HepG2 (cell line): ENCODE measurements around the gene HEPACAM. TPM values are rescaled to one million over a fixed set of nuclear protein-coding genes. Genes with fewer than 3 reads are reported as not detected.
A peak's percentile ranks its signal among the peaks of the same experiment; 100 is the strongest.

ENCODE experiments used
- ARID2 ChIP-seq: sonication (generic); formaldehyde crosslinking; IDR thresholded peaks from 2 replicates; pipeline ENCODE4 v1.8.1; 2022; ENCODE audit warnings: mild to moderate bottlenecking, missing genetic modification reagents, borderline replicate concordance
- DPF2 ChIP-seq: sonication (generic); formaldehyde crosslinking; IDR thresholded peaks from 2 replicates; pipeline ENCODE4 v1.4.0; 2020; ENCODE audit warnings: mild to moderate bottlenecking, low read depth, missing genetic modification reagents, borderline replicate concordance
- FOXC1 ChIP-seq: sonication (generic); formaldehyde crosslinking; IDR thresholded peaks from 2 replicates; pipeline ENCODE4 v1.8.0; 2022; ENCODE audit warnings: mild to moderate bottlenecking, missing genetic modification reagents, borderline replicate concordance
- GLI4 ChIP-seq: sonication (generic); formaldehyde crosslinking; IDR thresholded peaks from 2 replicates; pipeline ENCODE4 v1.5.1; 2020; ENCODE audit warnings: missing genetic modification reagents, mild to moderate bottlenecking, moderate library complexity, borderline replicate concordance
- HOXA5 ChIP-seq: sonication (generic); formaldehyde crosslinking; IDR thresholded peaks from 2 replicates; pipeline ENCODE4 v1.4.0; 2020; ENCODE audit warnings: missing genetic modification reagents
- SMC3 ChIP-seq: IDR thresholded peaks from 2 replicates; pipeline ENCODE4 v1.6.1; 2011; ENCODE audit warnings: low read length, improper control_type of control experiment
- SP2 ChIP-seq: sonication (generic); formaldehyde crosslinking; IDR thresholded peaks from 2 replicates; pipeline ENCODE4 v1.5.1; 2020; ENCODE audit warnings: mild to moderate bottlenecking, missing genetic modification reagents
- TBX2 ChIP-seq: sonication (generic); formaldehyde crosslinking; IDR thresholded peaks from 2 replicates; pipeline ENCODE4 v1.5.0; 2020; ENCODE audit warnings: missing genetic modification reagents, mild to moderate bottlenecking, borderline replicate concordance
- ZFP41 ChIP-seq: sonication (generic); formaldehyde crosslinking; IDR thresholded peaks from 2 replicates; pipeline ENCODE4 v1.4.0; 2020; ENCODE audit warnings: mild to moderate bottlenecking, missing genetic modification reagents, borderline replicate concordance
- ZNF20 ChIP-seq: sonication (generic); formaldehyde crosslinking; IDR thresholded peaks from 2 replicates; pipeline ENCODE4 v1.4.0; 2020; ENCODE audit warnings: mild to moderate bottlenecking, moderate library complexity, missing genetic modification reagents
- ZNF407 ChIP-seq: sonication (generic); formaldehyde crosslinking; IDR thresholded peaks from one replicate; pipeline ENCODE4 v1.5.1; 2020; ENCODE audit warnings: mild to moderate bottlenecking, missing genetic modification reagents; ENCODE audit errors: not compliant biosample characterization
- ZNF446 ChIP-seq: sonication (generic); formaldehyde crosslinking; IDR thresholded peaks from 2 replicates; pipeline ENCODE4 v1.5.0; 2020; ENCODE audit warnings: mild to moderate bottlenecking, missing genetic modification reagents
- ZNF484 ChIP-seq: sonication (generic); formaldehyde crosslinking; IDR thresholded peaks from 2 replicates; pipeline ENCODE4 v1.5.1; 2020; ENCODE audit warnings: mild to moderate bottlenecking, low read depth, missing genetic modification reagents, borderline replicate concordance
- ZNF510 ChIP-seq: sonication (generic); formaldehyde crosslinking; IDR thresholded peaks from 2 replicates; pipeline ENCODE4 v1.4.0; 2020; ENCODE audit warnings: low read depth, mild to moderate bottlenecking, missing genetic modification reagents
- polyA plus RNA-seq, 8 experiments: library from polyadenylated mRNA; depleted of rRNA in 3 of 8; stranded (reverse) in 7 of 8; unstranded in 1 of 8; fragments of >200 nt; fragmentation: Illumina TruSeq in 4 of 8; extraction: Trizol in 4 of 8; gene quantifications; 2 replicates each; pipeline versions ENCODE4 v1.2.1 to v1.2.3, GENCODE V29; 2011 to 2016; ENCODE audit warnings: low read depth in 4 of 8, missing spikeins in 1 of 8, mixed read lengths in 1 of 8; ENCODE audit not compliant: insufficient read depth in 1 of 8
- total RNA-seq, 5 experiments: library from RNA; depleted of rRNA; stranded (reverse); fragments of >200 nt; fragmentation: Illumina TruSeq; extraction: Trizol; gene quantifications; 2 replicates each; pipeline ENCODE4 v1.2.3, GENCODE V29; 2016; ENCODE audit warnings: low read depth in 1 of 5
- TF ChIP-seq, protein P1 (sequence below): sonication (generic); formaldehyde crosslinking; IDR thresholded peaks from 2 replicates; pipeline ENCODE4 v1.4.0; 2020; ENCODE audit warnings: mild to moderate bottlenecking, missing genetic modification reagents
- TF ChIP-seq, protein P2 (sequence below): sonication (generic); formaldehyde crosslinking; IDR thresholded peaks from 2 replicates; pipeline ENCODE4 v1.8.0; 2022; ENCODE audit warnings: mild to moderate bottlenecking, missing genetic modification reagents, moderate library complexity
- TF ChIP-seq, protein P3 (sequence below): IDR thresholded peaks from 2 replicates; pipeline ENCODE4 v1.6.1; 2016; ENCODE audit warnings: missing biosample characterization, missing genetic modification reagents, low read depth

HEPACAM gene
- total and polyA plus RNA-seq, 2 of the 13 experiments (the other 11 are each of a cell fraction or from before 2014, with no cell fraction given): 66.9 to 121 TPM

- TF ChIP-seq, protein P1, sequence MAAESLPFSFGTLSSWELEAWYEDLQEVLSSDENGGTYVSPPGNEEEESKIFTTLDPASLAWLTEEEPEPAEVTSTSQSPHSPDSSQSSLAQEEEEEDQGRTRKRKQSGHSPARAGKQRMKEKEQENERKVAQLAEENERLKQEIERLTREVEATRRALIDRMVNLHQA (CRISPR knock-in tag): no peak
- no peak for TF ChIP-seq SP2 (CRISPR knock-in tag)
- TF ChIP-seq, protein P2, sequence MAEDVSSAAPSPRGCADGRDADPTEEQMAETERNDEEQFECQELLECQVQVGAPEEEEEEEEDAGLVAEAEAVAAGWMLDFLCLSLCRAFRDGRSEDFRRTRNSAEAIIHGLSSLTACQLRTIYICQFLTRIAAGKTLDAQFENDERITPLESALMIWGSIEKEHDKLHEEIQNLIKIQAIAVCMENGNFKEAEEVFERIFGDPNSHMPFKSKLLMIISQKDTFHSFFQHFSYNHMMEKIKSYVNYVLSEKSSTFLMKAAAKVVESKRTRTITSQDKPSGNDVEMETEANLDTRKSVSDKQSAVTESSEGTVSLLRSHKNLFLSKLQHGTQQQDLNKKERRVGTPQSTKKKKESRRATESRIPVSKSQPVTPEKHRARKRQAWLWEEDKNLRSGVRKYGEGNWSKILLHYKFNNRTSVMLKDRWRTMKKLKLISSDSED (CRISPR knock-in tag): no peak
- TF ChIP-seq ZNF446 (CRISPR knock-in tag): no peak
- no peak for TF ChIP-seq SMC3
- no peak for TF ChIP-seq ZFP41 (CRISPR knock-in tag)
- no peak for TF ChIP-seq ZNF20 (CRISPR knock-in tag)
- no peak for TF ChIP-seq ZNF407 (CRISPR knock-in tag)
- TF ChIP-seq, protein P3, sequence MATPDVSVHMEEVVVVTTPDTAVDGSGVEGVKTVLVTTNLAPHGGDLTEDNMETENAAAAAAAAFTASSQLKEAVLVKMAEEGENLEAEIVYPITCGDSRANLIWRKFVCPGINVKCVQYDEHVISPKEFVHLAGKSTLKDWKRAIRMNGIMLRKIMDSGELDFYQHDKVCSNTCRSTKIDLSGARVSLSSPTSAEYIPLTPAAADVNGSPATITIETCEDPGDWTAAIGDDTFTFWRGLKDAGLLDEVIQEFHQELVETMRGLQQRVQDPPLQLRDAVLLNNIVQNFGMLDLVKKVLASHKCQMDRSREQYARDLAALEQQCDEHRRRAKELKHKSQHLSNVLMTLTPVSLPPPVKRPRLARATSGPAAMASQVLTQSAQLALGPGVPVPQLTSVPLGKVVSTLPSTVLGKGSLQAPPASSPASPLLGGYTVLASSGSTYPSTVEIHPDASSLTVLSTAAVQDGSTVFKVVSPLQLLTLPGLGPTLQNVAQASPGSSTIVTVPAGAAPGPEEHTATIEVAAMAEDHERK (CRISPR knock-in tag): no peak
- no peak for TF ChIP-seq FOXC1 (CRISPR knock-in tag)
- 0 out of 2 replicates have a peak, but pooled peaks have one; percentile 7 for TF ChIP-seq ZNF510 (CRISPR knock-in tag)
- no peak for TF ChIP-seq HOXA5 (CRISPR knock-in tag)
- TF ChIP-seq ARID2 (CRISPR knock-in tag): no peak
- TF ChIP-seq DPF2: peak; percentile 33
- no peak for TF ChIP-seq GLI4
- TF ChIP-seq ZNF484 (CRISPR knock-in tag): no peak
- TF ChIP-seq TBX2 (CRISPR knock-in tag): no peak
Measured at GRCh38 chr11:124937336-124937935, 1.6 kb upstream of the HEPACAM start (continued).
